RPMI8226 (cell line): Measurements from ENCODE around the gene FKBP1B.
"Not testable (repeated sequence)": the region's sequence is repeated elsewhere in the genome, so short reads cannot be mapped to it uniquely, and the experiment has no call there.

Experiments
- DNase-seq: peaks from one replicate; pipeline ENCODE4 v3.0.0-alpha.2; 2015

FKBP1B gene

GRCh38 chr2:24022975-24023575 is 26.5 kb upstream of the FKBP1B start:
- DNase-seq = no peak

- no peak for DNase-seq
Measured at GRCh38 chr2:24024018-24024417, 25.5 kb upstream of the FKBP1B start.

GRCh38 chr2:24024996-24025663 is 24.4 kb upstream of the FKBP1B start:
- no peak for DNase-seq

- DNase-seq = no peak
Measured at GRCh38 chr2:24026233-24026632, 23.3 kb upstream of the FKBP1B start.

- DNase-seq = no peak
Measured at GRCh38 chr2:24038786-24039499, 10.6 kb upstream of the FKBP1B start.

GRCh38 chr2:24040511-24040910 is 9.0 kb upstream of the FKBP1B start:
- DNase-seq = no peak

GRCh38 chr2:24043133-24043532 is 6.4 kb upstream of the FKBP1B start:
- DNase-seq = not testable (repeated sequence)

- DNase-seq = no peak
Measured at GRCh38 chr2:24045511-24046508, 3.7 kb upstream of the FKBP1B start.

GRCh38 chr2:24046599-24046929 is 3.0 kb upstream of the FKBP1B start:
- DNase-seq = no peak

- peak; percentile 97 for DNase-seq
Measured at GRCh38 chr2:24046930-24047702, 2.4 kb upstream of the FKBP1B start, which contains the start of gene WDCP. TSS of gene WDCP (minus strand) at chr2:24047391. CDS start at chr2:24039494, 7,897 bp downstream.

- no peak for DNase-seq
Measured at GRCh38 chr2:24047703-24048033, 1.9 kb upstream of the FKBP1B start.

- DNase-seq = no peak
Measured at GRCh38 chr2:24048769-24049484, 614 bp upstream of the FKBP1B start.

- no peak for DNase-seq
Measured at GRCh38 chr2:24050041-24050979, 769 bp downstream of the FKBP1B start.

- no peak for DNase-seq
Measured at GRCh38 chr2:24051833-24052232, 2.3 kb downstream of the FKBP1B start.

GRCh38 chr2:24052951-24053350 is 3.4 kb downstream of the FKBP1B start:
- DNase-seq = no peak

- DNase-seq = no peak
Measured at GRCh38 chr2:24054366-24055010, 4.9 kb downstream of the FKBP1B start.

GRCh38 chr2:24055750-24056149 is 6.2 kb downstream of the FKBP1B start:
- no peak for DNase-seq

GRCh38 chr2:24058564-24059271 is 9.2 kb downstream of the FKBP1B start:
- DNase-seq = no peak

- no peak for DNase-seq
Measured at GRCh38 chr2:24065341-24065740, 15.8 kb downstream of the FKBP1B start.
